T-helper 17 cell (primary cell): ENCODE results near the gene DGAT2. TPM values are rescaled to one million over a fixed set of nuclear protein-coding genes. Genes with fewer than 3 reads are reported as not detected.

Experiments
- ATAC-seq: fragments of 150-1000 bp; cut with Tn5 transposase; 2 replicates; pipeline ENCODE4 v1.10.0; 2021; ENCODE audit warnings: mild to moderate bottlenecking, moderate library complexity
- DNase-seq, 3 donors: peaks; one replicate each; pipeline versions ENCODE4 v3.0.0 to v3.0.0-alpha.2; 2020 to 2021
- H3K9me3 ChIP-seq: one replicate; pipeline ENCODE4 v1.7.0; 2013; ENCODE audit warnings: low read length, mild to moderate bottlenecking; ENCODE audit not compliant: control insufficient read depth, poor library complexity, severe bottlenecking
- H3K27ac Mint-ChIP-seq: one replicate; pipeline ENCODE4 v1.8.0; 2022; ENCODE audit warnings: mild to moderate bottlenecking, moderate library complexity, mixed read lengths
- H3K27me3 Mint-ChIP-seq: one replicate; pipeline ENCODE4 v1.8.0; 2022; ENCODE audit warnings: mixed read lengths
- H3K36me3 Mint-ChIP-seq: one replicate; pipeline ENCODE4 v1.8.0; 2022; ENCODE audit warnings: low read depth, mixed read lengths
- H3K4me1 Mint-ChIP-seq: one replicate; pipeline ENCODE4 v1.8.0; 2022; ENCODE audit warnings: mild to moderate bottlenecking, mixed read lengths
- H3K4me3 Mint-ChIP-seq: one replicate; pipeline ENCODE4 v1.8.0; 2022; ENCODE audit warnings: mild to moderate bottlenecking, moderate library complexity, mixed read lengths
- total RNA-seq, 4 donors: library from RNA in 2 of 4; stranded (reverse) in 2 of 4; gene quantifications; one replicate each; pipeline ENCODE4 v1.2.3 and lab custom pipeline; 2022 to 2026

DGAT2 gene
- total RNA-seq, 2 donors from 2014 or later, result 0.55 to 1.2 TPM

- Mint-ChIP-seq H3K27me3 (no peaks in the 10 kb centered on the region), H3K4me1 (peaks cover 21% of the 10 kb centered on the region), H3K36me3 (no peaks in the 10 kb centered on the region), H3K27ac (no peak overlapping the region), H3K4me3 (no peak overlapping the region)
- H3K9me3 ChIP-seq, result no peaks in the 10 kb centered on the region
- peak; percentile 40 to 60 (median 45) for DNase-seq
- peak; percentile 90 for ATAC-seq
Observed at GRCh38 chr11:75802913-75803820, 34.6 kb downstream of the DGAT2 start.

DNA sequence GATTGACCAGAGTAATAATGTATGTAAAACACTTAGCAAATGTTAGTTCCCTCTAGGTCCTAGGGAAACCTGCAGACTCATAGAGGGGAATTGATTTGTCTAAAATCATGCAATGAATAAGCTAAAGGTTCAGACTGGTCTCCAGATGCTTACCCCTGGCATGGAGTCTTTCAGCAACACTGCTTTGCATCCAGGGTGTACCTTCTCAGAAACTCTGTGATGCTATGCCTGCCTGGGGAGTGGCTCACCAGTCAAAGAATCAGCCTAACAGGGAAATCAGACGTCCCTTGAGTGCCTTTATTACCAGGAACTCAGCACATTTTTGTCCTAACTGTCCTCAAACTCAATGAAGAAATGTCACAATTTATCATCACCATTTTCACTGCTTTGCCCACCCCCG is 40.5 kb downstream of the DGAT2 start:
- DNase-seq (no peak), ATAC-seq (no peak)
- no peak overlapping the region for H3K4me3 Mint-ChIP-seq
- H3K27ac Mint-ChIP-seq, result no peak overlapping the region
- H3K36me3 Mint-ChIP-seq, result peaks cover 3% of the 10 kb centered on the region
- H3K27me3 Mint-ChIP-seq, result peaks cover 16% of the 10 kb centered on the region
- H3K9me3 ChIP-seq, result no peaks in the 10 kb centered on the region
- peaks cover 7% of the 10 kb centered on the region for H3K4me1 Mint-ChIP-seq

- Mint-ChIP-seq H3K4me3 (no peak overlapping the region), H3K4me1 (peaks cover 10% of the 10 kb centered on the region), H3K36me3 (peaks cover 3% of the 10 kb centered on the region), H3K27me3 (peaks cover 16% of the 10 kb centered on the region), H3K27ac (peak overlapping the region; percentile 75)
- H3K9me3 ChIP-seq, result no peaks in the 10 kb centered on the region
- DNase-seq, result no peak
- no peak for ATAC-seq
Observed at GRCh38 chr11:75809991-75810390, 41.4 kb downstream of the DGAT2 start.

- ATAC-seq (no peak), DNase-seq (no peak)
- H3K9me3 ChIP-seq, result no peaks in the 10 kb centered on the region
- Mint-ChIP-seq H3K4me3 (no peak overlapping the region), H3K36me3 (peaks cover 3% of the 10 kb centered on the region), H3K27ac (peak overlapping the region; percentile 75), H3K27me3 (peaks cover 16% of the 10 kb centered on the region), H3K4me1 (peaks cover 10% of the 10 kb centered on the region)
Observed at GRCh38 chr11:75810637-75811390, 42.2 kb downstream of the DGAT2 start.

- H3K4me1 Mint-ChIP-seq, result peaks cover 10% of the 10 kb centered on the region
- no peaks in the 10 kb centered on the region for H3K9me3 ChIP-seq
- peaks cover 3% of the 10 kb centered on the region for H3K36me3 Mint-ChIP-seq
- H3K27me3 Mint-ChIP-seq, result peaks cover 16% of the 10 kb centered on the region
- no peak overlapping the region for H3K27ac Mint-ChIP-seq
- ATAC-seq, result no peak
- H3K4me3 Mint-ChIP-seq, result no peak overlapping the region
- no peak for DNase-seq
Observed at GRCh38 chr11:75811485-75811884, 42.9 kb downstream of the DGAT2 start.

DNA sequence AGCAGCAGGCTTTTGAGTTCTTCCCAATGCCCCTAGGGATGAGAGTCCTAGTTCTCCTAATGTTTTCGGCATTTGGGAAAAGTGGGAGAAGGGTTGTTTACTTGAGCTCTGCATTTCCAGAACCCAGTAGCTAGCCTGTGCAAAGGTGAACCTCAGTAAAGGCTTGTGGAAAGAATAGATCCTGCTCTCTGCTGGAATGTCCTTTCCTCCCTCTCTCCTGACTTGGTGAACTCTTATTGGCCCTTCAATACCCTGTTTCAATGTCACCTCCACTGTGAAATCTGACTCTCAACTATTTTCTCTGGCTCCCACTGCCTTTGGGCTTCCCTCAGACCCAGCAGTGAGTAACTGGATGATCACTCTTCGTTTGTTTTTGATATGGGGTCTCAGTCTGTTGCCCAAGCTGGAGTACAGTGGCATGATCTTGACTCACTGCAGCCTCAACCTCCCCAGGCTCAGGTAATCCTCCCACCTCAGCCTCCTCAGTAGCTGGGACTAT is 44.0 kb downstream of the DGAT2 start:
- DNase-seq (no peak), ATAC-seq (no peak)
- peaks cover 10% of the 10 kb centered on the region for H3K4me1 Mint-ChIP-seq
- peaks cover 3% of the 10 kb centered on the region for H3K36me3 Mint-ChIP-seq
- no peak overlapping the region for H3K27ac Mint-ChIP-seq
- no peak overlapping the region for H3K4me3 Mint-ChIP-seq
- H3K9me3 ChIP-seq, result no peaks in the 10 kb centered on the region
- peaks cover 16% of the 10 kb centered on the region for H3K27me3 Mint-ChIP-seq

- peaks cover 16% of the 10 kb centered on the region for H3K27me3 Mint-ChIP-seq
- no peak for DNase-seq
- ATAC-seq, result no peak
Observed at GRCh38 chr11:75813124-75813523, 44.5 kb downstream of the DGAT2 start.

DNA sequence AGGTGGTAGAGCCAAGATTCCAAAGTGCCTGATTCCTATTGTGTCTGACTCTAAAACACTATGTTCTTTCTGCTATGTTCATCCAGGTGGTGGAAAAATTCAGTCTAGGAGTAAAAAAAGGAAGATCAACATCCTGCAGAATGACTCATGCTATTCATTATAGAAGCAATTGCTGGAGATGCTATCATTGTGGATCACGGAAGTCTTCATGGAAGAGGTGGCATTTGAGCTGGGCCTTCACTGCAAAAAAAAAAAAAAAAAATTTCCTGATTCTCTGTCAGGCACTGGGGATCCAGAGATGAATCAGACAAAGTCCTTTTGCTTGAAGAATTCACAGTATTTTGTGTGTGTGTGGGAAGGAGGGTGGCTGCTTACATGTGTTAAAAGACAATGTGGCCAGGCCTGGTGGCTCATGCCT is 45.1 kb downstream of the DGAT2 start:
- Mint-ChIP-seq H3K4me3 (no peak overlapping the region), H3K27ac (no peak overlapping the region), H3K4me1 (peaks cover 14% of the 10 kb centered on the region), H3K36me3 (peaks cover 3% of the 10 kb centered on the region), H3K27me3 (peaks cover 16% of the 10 kb centered on the region)
- DNase-seq (no peak), ATAC-seq (no peak)
- no peaks in the 10 kb centered on the region for H3K9me3 ChIP-seq

More at GRCh38 chr11:75813124-75813523, 44.5 kb downstream of the DGAT2 start:
- H3K27ac Mint-ChIP-seq, result no peak overlapping the region
- H3K9me3 ChIP-seq, result no peaks in the 10 kb centered on the region
- H3K4me1 Mint-ChIP-seq, result peaks cover 13% of the 10 kb centered on the region
- no peak overlapping the region for H3K4me3 Mint-ChIP-seq
- peaks cover 3% of the 10 kb centered on the region for H3K36me3 Mint-ChIP-seq

DNA sequence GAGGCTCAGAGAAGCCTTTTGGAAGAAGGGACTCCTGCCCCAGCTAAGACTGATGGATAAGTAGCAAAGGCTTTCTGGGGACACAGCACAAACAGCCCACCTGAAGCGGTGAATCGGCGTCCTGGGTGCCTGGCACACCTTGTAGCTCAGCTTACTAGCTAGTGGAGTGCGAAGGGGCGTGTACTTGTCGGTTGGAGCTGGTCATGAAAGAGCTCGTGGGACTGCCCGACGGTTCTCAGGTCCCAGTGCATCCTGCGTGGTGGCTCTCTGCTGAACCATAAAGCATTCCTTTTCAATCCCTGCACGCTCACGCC is 45.7 kb downstream of the DGAT2 start:
- Mint-ChIP-seq H3K27ac (no peak overlapping the region), H3K4me3 (no peak overlapping the region), H3K4me1 (peaks cover 16% of the 10 kb centered on the region), H3K27me3 (peaks cover 15% of the 10 kb centered on the region), H3K36me3 (peaks cover 3% of the 10 kb centered on the region)
- ATAC-seq (peak; percentile 52), DNase-seq (no peak)
- no peaks in the 10 kb centered on the region for H3K9me3 ChIP-seq

DNA sequence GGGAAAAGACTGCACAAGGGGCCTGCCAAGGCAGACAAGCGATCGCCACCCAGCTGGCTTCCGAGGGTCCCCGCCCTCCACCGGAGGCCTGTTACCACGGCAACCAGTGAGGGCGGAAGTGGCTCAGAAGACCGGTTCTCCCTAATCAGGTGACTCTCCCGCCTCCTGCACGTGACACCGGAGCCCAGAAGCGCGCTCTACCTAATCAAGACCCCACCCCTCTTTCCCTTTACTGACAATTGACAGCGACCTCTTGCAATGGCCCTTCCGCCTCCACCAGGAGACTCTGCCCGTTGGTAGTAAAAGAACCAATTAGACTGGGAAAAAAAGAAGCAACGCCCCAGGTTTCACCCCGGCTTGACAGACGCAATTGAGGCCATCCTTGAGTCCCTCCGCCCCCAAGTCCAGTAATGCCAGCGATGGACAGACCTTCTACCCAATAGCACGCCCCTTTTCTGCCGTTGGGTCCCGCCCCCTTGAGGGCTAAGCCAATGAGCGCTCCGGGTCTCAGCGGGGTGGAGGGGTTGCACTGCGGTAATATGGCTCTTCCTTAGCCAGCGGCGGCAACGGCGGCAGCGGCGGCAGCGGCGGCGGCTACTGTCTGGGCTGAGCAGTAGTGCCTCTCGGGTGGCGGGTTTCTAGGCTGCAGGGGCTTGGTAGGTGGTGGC is 46.2 kb downstream of the DGAT2 start, which contains the start of gene UVRAG:
TSS of gene UVRAG (plus strand) at position 534 of the 668 bp plus-strand sequence. CDS start 198 bp downstream, outside the sequence.
- H3K9me3 ChIP-seq, result no peaks in the 10 kb centered on the region
- DNase-seq (peak; percentile 91 to 98 (median 97)), ATAC-seq (peak; percentile 89)
- H3K4me3 Mint-ChIP-seq, result no peak within 1 kb of the TSS
- H3K36me3 Mint-ChIP-seq, result peaks cover 3% of the 10 kb centered on the region
- H3K27ac Mint-ChIP-seq, result no peak within 1 kb of the TSS
- H3K4me1 Mint-ChIP-seq, result peaks cover 16% of the 10 kb centered on the region
- H3K27me3 Mint-ChIP-seq, result peaks cover 12% of the 10 kb centered on the region

- ATAC-seq (peak; percentile 22), DNase-seq (peak; percentile 24 to 62 (median 59))
- Mint-ChIP-seq H3K36me3 (peaks cover 3% of the 10 kb centered on the region), H3K4me3 (no peak overlapping the region), H3K4me1 (peaks cover 16% of the 10 kb centered on the region), H3K27me3 (peaks cover 7% of the 10 kb centered on the region), H3K27ac (no peak overlapping the region)
- no peaks in the 10 kb centered on the region for H3K9me3 ChIP-seq
Observed at GRCh38 chr11:75815345-75816168, 47.0 kb downstream of the DGAT2 start.

DNA sequence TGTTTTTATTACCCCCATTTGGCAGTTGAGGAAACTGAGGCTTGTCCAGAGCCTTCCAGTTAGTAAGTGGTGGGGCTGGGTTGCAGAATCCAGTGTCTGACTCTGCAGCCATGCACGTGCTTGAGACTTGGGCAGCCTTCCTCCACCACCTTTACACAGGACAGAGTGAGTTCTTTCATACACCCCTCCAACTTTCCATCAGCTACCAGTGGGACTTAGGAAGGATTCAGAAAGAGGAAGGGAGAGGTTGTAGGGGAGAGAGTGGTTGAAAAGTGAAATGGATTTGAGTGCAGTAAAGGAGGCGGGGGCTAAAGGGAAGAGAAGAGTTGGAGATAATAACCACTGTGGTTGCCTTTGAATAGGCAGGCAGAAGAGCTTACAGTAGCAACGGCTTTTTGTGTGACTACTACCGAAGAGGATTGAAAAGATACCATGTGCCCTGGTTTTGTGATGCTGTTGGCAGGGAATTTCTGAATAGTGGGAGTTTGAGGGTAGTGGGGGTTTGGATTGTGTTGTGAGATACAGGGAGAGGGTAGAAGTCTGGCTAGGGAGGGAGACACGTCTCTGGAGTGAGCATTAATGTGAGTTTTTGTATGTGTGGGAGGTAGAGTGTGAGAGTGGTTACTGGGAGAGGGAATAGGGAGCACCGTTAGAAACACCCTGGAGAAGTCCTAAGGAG is 48.1 kb downstream of the DGAT2 start:
- H3K9me3 ChIP-seq, result no peaks in the 10 kb centered on the region
- no peak overlapping the region for H3K27ac Mint-ChIP-seq
- DNase-seq (no peak), ATAC-seq (no peak)
- no peaks in the 10 kb centered on the region for H3K27me3 Mint-ChIP-seq
- H3K4me1 Mint-ChIP-seq, result peaks cover 20% of the 10 kb centered on the region
- H3K4me3 Mint-ChIP-seq, result no peak overlapping the region
- H3K36me3 Mint-ChIP-seq, result no peaks in the 10 kb centered on the region
